AG04450 (cell line): ENCODE data around the gene FKBP8. TPM values are rescaled to one million over a fixed set of nuclear protein-coding genes. Genes with fewer than 3 reads are reported as not detected.

Experiments used
- CTCF ChIA-PET: fragments of 300-600, 350-600 bp; formaldehyde crosslinking; extraction: SDS; loops from one replicate; lab custom pipeline; 2022; ENCODE audit warnings: antibody characterized with exemption, inconsistent platforms; lab: Charles Lee
- POLR2A ChIA-PET: fragments of 350-600 bp; formaldehyde crosslinking; extraction: SDS; loops from one replicate; lab custom pipeline; 2021; ENCODE audit warnings: antibody characterized with exemption, inconsistent platforms; lab: Yijun Ruan, JAX
- DNase-seq: peaks from one replicate; pipeline ENCODE4 v3.0.0-alpha.2; 2011; ENCODE audit warnings: low read depth, low spot score
- H3K27ac ChIP-seq: one replicate; pipeline ENCODE4 v1.5.1; 2012; ENCODE audit warnings: low read depth, low read length, control low read depth
- H3K27me3 ChIP-seq: one replicate; pipeline ENCODE4 v1.6.0; 2012; ENCODE audit warnings: low read length; ENCODE audit not compliant: control insufficient read depth, insufficient read depth
- H3K4me3 ChIP-seq: 2 replicates; pipeline ENCODE4 v1.5.1; 2011; ENCODE audit warnings: mild to moderate bottlenecking, low read depth, low read length, control low read depth
- H3K9me3 ChIP-seq: 2 replicates; pipeline ENCODE4 v1.5.1; 2012; ENCODE audit warnings: low read length; ENCODE audit not compliant: control insufficient read depth, insufficient read depth
- polyA plus RNA-seq: library from polyadenylated mRNA; depleted of rRNA; stranded (reverse); fragments of >200 nt; gene quantifications from 2 replicates; pipeline ENCODE4 v1.2.3, GENCODE V29; 2011
- TF ChIP-seq, protein P1 (sequence below): IDR thresholded peaks from 2 replicates; pipeline ENCODE4 v1.5.1; 2011; ENCODE audit warnings: low read depth, low read length, control low read depth, inconsistent platforms

The FKBP8 gene
- polyA plus RNA-seq, 1 experiment, result 123 TPM

DNA sequence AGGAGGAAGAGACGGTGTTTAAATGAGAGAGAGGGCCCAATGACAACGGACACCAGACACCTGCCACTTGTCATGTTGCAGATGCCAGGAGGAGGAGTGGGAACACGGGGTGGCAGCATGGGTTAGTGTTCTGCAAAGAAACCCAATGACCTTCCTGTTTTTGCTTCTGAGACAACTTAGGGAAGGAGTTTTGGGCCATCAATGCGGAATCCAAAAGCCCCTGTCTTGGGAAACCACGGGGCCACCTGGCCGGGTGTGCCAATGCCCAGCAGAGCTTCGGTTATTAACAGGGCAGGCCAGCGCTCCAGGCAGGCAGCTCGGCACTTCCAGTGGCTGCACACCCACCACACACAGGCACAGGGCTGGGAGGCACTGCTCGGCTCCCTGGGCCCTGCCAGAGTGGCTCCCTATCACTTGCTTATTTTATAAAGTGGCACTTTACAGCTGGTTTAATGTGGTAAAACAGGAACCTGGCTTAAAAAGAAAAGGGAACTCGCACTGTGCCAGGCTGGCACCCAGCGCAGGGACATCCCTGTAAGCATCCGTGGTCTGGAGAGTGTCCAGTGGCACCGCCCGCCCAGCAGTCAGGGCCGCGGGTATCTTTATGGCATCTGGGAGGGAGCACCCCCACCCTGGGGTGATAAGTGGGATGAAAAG is 40.6 kb downstream of the FKBP8 start:
- DNase-seq, result no peak
- ChIA-PET CTCF (no interaction called here), POLR2A (no interaction called here)
- Histone ChIP-seq H3K27ac (no peak overlapping the region), H3K9me3 (no peaks in the 10 kb centered on the region), H3K27me3 (no peaks in the 10 kb centered on the region), H3K4me3 (no peak overlapping the region)
- TF ChIP-seq, protein P1, sequence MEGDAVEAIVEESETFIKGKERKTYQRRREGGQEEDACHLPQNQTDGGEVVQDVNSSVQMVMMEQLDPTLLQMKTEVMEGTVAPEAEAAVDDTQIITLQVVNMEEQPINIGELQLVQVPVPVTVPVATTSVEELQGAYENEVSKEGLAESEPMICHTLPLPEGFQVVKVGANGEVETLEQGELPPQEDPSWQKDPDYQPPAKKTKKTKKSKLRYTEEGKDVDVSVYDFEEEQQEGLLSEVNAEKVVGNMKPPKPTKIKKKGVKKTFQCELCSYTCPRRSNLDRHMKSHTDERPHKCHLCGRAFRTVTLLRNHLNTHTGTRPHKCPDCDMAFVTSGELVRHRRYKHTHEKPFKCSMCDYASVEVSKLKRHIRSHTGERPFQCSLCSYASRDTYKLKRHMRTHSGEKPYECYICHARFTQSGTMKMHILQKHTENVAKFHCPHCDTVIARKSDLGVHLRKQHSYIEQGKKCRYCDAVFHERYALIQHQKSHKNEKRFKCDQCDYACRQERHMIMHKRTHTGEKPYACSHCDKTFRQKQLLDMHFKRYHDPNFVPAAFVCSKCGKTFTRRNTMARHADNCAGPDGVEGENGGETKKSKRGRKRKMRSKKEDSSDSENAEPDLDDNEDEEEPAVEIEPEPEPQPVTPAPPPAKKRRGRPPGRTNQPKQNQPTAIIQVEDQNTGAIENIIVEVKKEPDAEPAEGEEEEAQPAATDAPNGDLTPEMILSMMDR, result no peak

DNA sequence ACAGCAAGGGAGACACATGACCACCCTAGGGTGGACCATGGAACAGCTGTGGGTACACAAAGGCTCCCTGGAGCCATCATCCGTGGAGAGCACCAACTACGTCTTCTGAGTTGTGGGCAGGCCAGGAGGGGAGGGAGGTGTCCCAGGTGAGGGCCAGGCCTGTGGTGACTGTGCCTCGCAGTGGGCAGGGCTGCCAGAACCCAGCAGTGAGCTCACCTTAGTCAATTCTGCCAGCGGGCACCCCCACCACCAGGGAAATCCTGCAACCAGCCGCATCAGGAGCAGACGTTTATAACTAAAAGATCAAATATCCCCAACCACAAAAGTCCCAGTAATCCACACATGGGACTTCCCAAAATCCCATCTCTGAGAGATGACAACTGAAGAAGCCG is 41.1 kb downstream of the FKBP8 start:
- Histone ChIP-seq H3K9me3 (no peaks in the 10 kb centered on the region), H3K27ac (no peak overlapping the region), H3K4me3 (no peak overlapping the region), H3K27me3 (no peaks in the 10 kb centered on the region)
- POLR2A ChIA-PET, result no interaction called here
- CTCF ChIA-PET, result no interaction called here
- DNase-seq, result no peak
- TF ChIP-seq, protein P1, result no peak

DNA sequence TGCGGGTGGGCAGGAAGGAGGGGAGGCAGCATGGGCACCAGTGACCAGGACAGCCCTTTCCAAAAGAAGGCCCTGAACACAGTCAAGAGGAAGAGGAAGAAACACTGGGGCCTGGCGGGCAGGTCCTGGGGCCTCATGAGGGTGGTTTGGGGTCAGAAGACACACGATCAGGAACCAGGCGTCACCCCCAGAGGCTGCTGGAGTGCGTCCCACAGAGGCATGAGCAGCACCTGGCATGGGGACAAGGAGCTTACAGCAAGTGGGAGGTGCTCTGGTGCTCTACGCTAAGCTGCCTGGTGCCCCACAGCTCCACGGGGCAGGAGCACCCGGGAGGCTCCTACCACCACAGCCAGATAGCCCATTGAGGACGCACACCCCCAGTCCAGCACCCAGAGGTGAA is 41.5 kb downstream of the FKBP8 start:
- ChIA-PET POLR2A (no interaction called here), CTCF (no interaction called here)
- Histone ChIP-seq H3K27ac (no peak overlapping the region), H3K27me3 (no peaks in the 10 kb centered on the region), H3K4me3 (no peak overlapping the region), H3K9me3 (no peaks in the 10 kb centered on the region)
- DNase-seq, result no peak
- TF ChIP-seq, protein P1, result no peak

DNA sequence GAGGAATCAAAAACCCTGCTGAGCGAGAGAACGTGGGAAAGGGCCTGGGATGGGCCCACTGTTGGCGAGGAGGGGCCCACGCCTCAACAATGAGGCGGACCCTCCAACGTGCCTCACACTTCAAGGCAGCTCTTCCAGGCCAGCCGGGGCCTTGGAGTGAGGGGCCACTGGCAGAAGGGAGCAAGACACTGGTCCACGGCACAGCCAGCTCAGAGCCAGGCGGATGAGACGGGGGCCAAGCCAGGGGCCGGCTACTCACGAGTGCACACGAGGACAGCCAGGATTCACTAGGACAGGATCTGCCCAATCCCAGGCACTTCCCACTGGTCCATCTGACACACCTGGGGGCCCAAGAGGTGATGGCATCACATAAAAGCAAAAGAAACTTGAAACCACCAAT is 42.0 kb downstream of the FKBP8 start:
- no peaks in the 10 kb centered on the region for H3K9me3 ChIP-seq
- TF ChIP-seq, protein P1, result no peak
- no peak for DNase-seq
- no peaks in the 10 kb centered on the region for H3K27me3 ChIP-seq
- no peak overlapping the region for H3K27ac ChIP-seq
- ChIA-PET CTCF (no interaction called here), POLR2A (interaction anchor here (0.6 kb wide), 1 partner anchor 50 kb away, joined by 3 read pairs; no protein-coding TSS in a partner anchor)
- no peak overlapping the region for H3K4me3 ChIP-seq

DNA sequence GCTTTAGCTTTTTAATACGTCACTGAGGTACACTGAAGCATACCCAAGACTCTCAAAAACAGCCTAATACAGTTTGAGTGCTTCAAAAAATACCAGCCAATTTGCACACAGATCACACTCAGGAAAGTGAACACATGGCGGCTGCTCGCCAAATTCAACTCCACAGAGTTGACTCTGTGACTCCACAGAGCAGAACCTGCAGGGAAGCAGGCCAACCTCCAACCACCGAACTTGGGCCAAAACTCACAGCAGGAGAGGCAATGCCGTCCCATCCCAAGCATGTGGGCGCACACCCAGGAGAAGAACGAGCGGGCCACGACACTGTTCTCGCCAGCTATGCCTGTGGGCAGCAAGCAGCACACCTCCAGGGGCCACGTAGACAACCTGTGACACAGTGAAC is 42.6 kb downstream of the FKBP8 start:
- CTCF ChIA-PET, result no interaction called here
- H3K9me3 ChIP-seq, result no peaks in the 10 kb centered on the region

More for the DNA sequence above, 42.6 kb downstream of the FKBP8 start:
- H3K27ac ChIP-seq, result no peak overlapping the region
- POLR2A ChIA-PET, result interaction anchor here (0.6 kb wide), 1 partner anchor 50 kb away, joined by 3 read pairs; no protein-coding TSS in a partner anchor
- H3K27me3 ChIP-seq, result no peaks in the 10 kb centered on the region
- H3K4me3 ChIP-seq, result no peak overlapping the region
- no peak for DNase-seq
- TF ChIP-seq, protein P1, result no peak
